OCI-LY7 (cell line): ENCODE measurements around the gene METTL8. TPM values are rescaled to one million over a fixed set of nuclear protein-coding genes. Genes with fewer than 3 reads are reported as not detected.

Experiments
- BruUV-seq: library from RNA; stranded (reverse); fragments of 400-500 nt; replicated peaks from 2 replicates; lab custom pipeline; 2021; lab: Mats Ljungman, UMichigan
- CTCF ChIA-PET: fragments of 300-600 bp; sonication (Branson Sonifier 250); formaldehyde crosslinking; loops from one replicate; lab custom pipeline; 2022; ENCODE audit warnings: antibody characterized with exemption; ENCODE audit not compliant: unreplicated experiment; lab: Charles Lee
- POLR2A ChIA-PET: fragments of 300-600 bp; sonication (Branson Sonifier 250); formaldehyde crosslinking; loops from one replicate; lab custom pipeline; 2022; ENCODE audit warnings: antibody characterized with exemption; lab: Charles Lee
- DNase-seq: peaks from one replicate; pipeline ENCODE4 v3.0.0-alpha.2; 2015; ENCODE audit warnings: low spot score
- H2AFZ ChIP-seq: fragments of 200-600 bp; sonication (generic), shearing (Covaris generic); 2 replicates; pipeline ENCODE4 v1.6.1; 2014; ENCODE audit warnings: mild to moderate bottlenecking, antibody characterized with exemption, low read length, moderate library complexity
- H3K27ac ChIP-seq: fragments of 200-600 bp; sonication (generic); 2 replicates; pipeline ENCODE4 v1.5.1; 2014; ENCODE audit warnings: mixed run types, low read depth, mild to moderate bottlenecking, moderate library complexity, low read length, inconsistent platforms; ENCODE audit not compliant: poor library complexity, severe bottlenecking
- H3K36me3 ChIP-seq: fragments of 200-600 bp; sonication (generic); 2 replicates; pipeline ENCODE4 v1.6.1; 2014; ENCODE audit warnings: mild to moderate bottlenecking, antibody characterized with exemption, low read length, moderate library complexity, mixed read lengths; ENCODE audit not compliant: insufficient read depth
- H3K4me1 ChIP-seq: fragments of 200-600 bp; sonication (generic); 2 replicates; pipeline ENCODE4 v1.5.1; 2014; ENCODE audit warnings: mild to moderate bottlenecking, low read length; ENCODE audit not compliant: insufficient read depth, poor library complexity, severe bottlenecking
- H3K4me2 ChIP-seq: fragments of 200-600 bp; sonication (generic); 2 replicates; pipeline ENCODE4 v1.6.1; 2014; ENCODE audit warnings: mild to moderate bottlenecking, low read length
- H3K4me3 ChIP-seq: fragments of 200-600 bp; sonication (generic); 2 replicates; pipeline ENCODE4 v1.5.1; 2014; ENCODE audit warnings: mild to moderate bottlenecking, low read depth, low read length; ENCODE audit not compliant: poor library complexity, severe bottlenecking
- H3K79me2 ChIP-seq: fragments of 200-600 bp; sonication (generic); 2 replicates; pipeline ENCODE4 v1.6.1; 2016; ENCODE audit warnings: low read depth, mild to moderate bottlenecking, low read length, moderate library complexity, mixed read lengths; ENCODE audit not compliant: insufficient read depth
- H3K9me2 ChIP-seq: fragments of 200-600 bp; sonication (generic); 2 replicates; pipeline ENCODE4 v1.6.1; 2016; ENCODE audit warnings: mild to moderate bottlenecking, low read length, mixed read lengths; ENCODE audit not compliant: insufficient read depth
- H3K9me3 ChIP-seq: fragments of 200-600 bp; sonication (generic); 2 replicates; pipeline ENCODE4 v1.6.1; 2014; ENCODE audit warnings: mild to moderate bottlenecking, mixed run types, low read length, mixed read lengths
- H4K20me1 ChIP-seq: fragments of 200-600 bp; sonication (generic); 2 replicates; pipeline ENCODE4 v1.6.1; 2014; ENCODE audit warnings: mild to moderate bottlenecking, antibody characterized with exemption, low read length, moderate library complexity, mixed read lengths; ENCODE audit not compliant: insufficient read depth
- CTCF ChIP-seq: fragments of 200-600 bp; sonication (generic); conservative IDR thresholded peaks from 2 replicates; pipeline ENCODE4 v1.5.1; 2014; ENCODE audit warnings: mild to moderate bottlenecking, antibody characterized with exemption, low read length, moderate library complexity, mixed read lengths
- EZH2phosphoT487 ChIP-seq: fragments of 200-600 bp; sonication (generic); IDR thresholded peaks from 2 replicates; pipeline ENCODE4 v1.6.1; 2018; ENCODE audit warnings: low read depth, borderline replicate concordance, mild to moderate bottlenecking, mixed run types, antibody characterized with exemption, low read length, moderate library complexity, mixed read lengths
- intact Hi-C: fragments of 100-400 bp; cut with micrococcal nuclease; formaldehyde crosslinking; loops from one replicate; pipeline ENCODE4 v1.10.0; 2022; ENCODE audit not compliant: unreplicated experiment
- total RNA-seq, 2 experiments: library from RNA; depleted of rRNA in 1 of 2; stranded (reverse); fragments of >200 nt in 1 of 2; shearing (Covaris generic) in 1 of 2; gene quantifications; 2 replicates each; pipeline ENCODE4 v1.2.3, GENCODE V29; 2014 to 2022

The METTL8 gene
- total RNA-seq, 2 experiments from 2014 or later, result 11.8 to 33.0 TPM

- H3K36me3 ChIP-seq, result peaks cover 36% of the 10 kb centered on the region
Measured at GRCh38 chr2:171310889-171311288, 122.9 kb downstream of the METTL8 start.

GRCh38 chr2:171309455-171310286 lies 124.1 kb downstream of the METTL8 start:
- peaks cover 42% of the 10 kb centered on the region for H3K4me1 ChIP-seq
- no peak for TF ChIP-seq EZH2phosphoT487
- TF ChIP-seq CTCF, result no peak
- H2AFZ ChIP-seq, result no peak overlapping the region
- no peaks in the 10 kb centered on the region for H3K79me2 ChIP-seq
- intact Hi-C loops, result no loop called here
- BruUV-seq, result no TSS peak
- H3K36me3 ChIP-seq, result peaks cover 33% of the 10 kb centered on the region
- CTCF ChIA-PET, result no interaction called here
- H3K9me3 ChIP-seq, result peaks cover 37% of the 10 kb centered on the region
- H3K9me2 ChIP-seq, result no peaks in the 10 kb centered on the region
- POLR2A ChIA-PET, result interaction anchor here (0.6 to 1.2 kb wide), 5 partner anchors 17 to 880 kb away, joined by 3 to 4 read pairs (median 3); no protein-coding TSS in a partner anchor
- no peak overlapping the region for H3K4me3 ChIP-seq
- no peak for DNase-seq
- no peak overlapping the region for H3K4me2 ChIP-seq
- H4K20me1 ChIP-seq, result no peaks in the 10 kb centered on the region
- H3K27ac ChIP-seq, result peak overlapping the region; percentile 18

More at GRCh38 chr2:171310889-171311288, 122.9 kb downstream of the METTL8 start:
- Histone ChIP-seq H2AFZ (no peak overlapping the region), H4K20me1 (no peaks in the 10 kb centered on the region), H3K27ac (no peak overlapping the region), H3K79me2 (no peaks in the 10 kb centered on the region), H3K9me3 (peaks cover 37% of the 10 kb centered on the region), H3K4me1 (peaks cover 54% of the 10 kb centered on the region), H3K4me3 (no peak overlapping the region), H3K9me2 (no peaks in the 10 kb centered on the region), H3K4me2 (no peak overlapping the region)
- intact Hi-C loops, result no loop called here
- ChIA-PET POLR2A (interaction anchor here (0.9 kb wide), 1 partner anchor 39 kb away, joined by 4 read pairs; no protein-coding TSS in a partner anchor), CTCF (no interaction called here)
- TF ChIP-seq EZH2phosphoT487 (no peak), CTCF (no peak)
- BruUV-seq, result no TSS peak
- no peak for DNase-seq
